T-helper 9 cell (primary cell): ENCODE results near the gene DAZAP1.

ENCODE experiments used
- DNase-seq: peaks from one replicate; pipeline ENCODE4 v3.0.0-alpha.2; 2020

DAZAP1 gene

DNA sequence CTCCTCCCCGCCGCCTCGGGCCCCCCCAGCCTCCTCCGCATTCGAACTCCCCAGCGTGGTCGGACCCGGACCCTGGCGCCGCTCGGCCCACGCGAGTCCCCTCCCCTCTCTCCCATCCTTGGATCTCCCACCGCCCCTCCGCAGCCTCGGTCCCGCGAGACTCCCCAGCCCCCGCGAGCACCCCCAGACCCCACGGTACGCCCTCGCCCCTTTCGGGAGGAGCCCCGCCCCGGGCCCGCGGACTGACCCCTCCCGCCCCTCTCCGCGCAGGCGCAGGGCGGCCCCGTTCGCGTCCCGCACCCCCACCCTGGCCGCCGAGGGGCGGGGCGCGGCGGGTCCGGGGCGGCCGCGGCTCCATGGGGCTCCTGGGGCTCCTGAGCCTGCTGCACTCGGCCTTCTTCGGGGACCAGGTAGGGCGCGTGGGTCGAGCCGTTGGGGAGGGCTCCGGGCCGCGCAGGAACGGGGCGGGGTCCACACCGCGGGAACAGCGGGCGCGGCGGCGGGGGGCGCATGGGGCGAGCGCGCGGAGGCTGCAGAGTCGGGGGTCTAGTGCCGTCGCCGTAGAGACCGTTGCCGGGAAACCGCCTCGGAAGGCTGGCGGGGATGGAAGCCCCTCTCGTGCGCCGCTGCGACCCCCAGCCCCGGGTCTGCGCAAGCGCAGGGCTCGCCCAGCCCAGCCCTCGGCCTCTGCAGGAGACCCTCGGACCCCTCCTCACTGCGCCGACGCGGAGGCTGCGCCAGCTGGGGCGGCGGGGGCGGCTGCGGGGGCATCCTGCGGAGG is 38.7 kb downstream of the DAZAP1 start:
- DNase-seq: no peak

DNA sequence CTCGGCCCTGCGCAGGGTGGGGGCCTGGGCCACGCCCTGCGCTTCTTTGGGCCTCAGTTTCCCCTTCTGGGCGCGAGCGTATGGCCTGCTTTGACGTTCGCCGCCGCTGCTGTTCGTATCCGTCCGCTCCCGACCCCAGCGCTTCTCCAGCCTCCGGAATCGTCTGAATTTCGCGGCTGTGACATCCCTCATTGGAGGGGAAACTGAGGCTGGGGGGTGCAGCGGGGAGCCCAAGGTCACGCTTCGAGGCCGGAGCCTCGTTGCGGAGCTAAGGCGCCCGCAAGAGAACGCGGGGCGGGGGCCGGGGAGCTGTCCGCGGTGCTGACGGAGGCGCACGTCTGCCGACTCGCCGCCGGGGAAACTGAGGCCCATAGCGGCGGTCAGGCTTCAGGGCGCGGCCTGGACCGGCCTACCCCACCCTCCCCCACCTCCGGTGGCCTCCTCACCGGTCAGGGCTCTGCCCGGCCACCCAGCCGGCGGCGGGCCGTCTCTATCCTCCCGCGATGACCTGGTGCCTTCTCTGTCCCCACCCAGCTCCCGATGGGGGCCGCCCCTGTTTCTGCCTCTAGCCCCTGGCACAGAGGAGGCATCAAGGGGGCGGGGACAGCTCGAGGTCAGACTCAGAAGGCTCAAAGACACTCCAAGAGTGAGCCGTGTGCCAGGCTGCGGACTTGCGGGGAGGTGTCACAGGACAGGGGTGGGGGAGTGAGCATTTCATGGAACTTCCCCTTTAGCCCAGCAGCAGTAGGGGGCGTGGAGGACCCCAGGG is 39.5 kb downstream of the DAZAP1 start:
- no peak for DNase-seq

DNA sequence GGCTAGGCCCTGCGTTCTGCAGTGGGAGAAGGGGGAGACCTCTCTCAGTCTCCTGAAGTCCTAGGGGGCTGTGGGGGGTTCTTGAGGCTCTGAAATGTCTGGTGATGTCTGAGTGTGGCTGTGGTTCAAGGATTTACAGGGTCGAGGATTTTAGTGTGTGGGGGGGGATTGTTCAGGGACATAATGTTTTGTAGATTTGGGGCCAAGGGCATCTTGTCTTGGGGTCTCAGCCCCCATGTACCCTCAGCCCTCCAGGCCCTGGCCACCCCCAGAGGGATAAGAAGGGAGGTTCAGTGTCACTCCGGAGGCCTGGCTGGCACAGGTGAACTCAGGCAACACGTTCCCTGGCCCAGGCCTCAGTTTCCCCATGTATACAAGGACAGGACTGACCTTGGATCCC is 40.1 kb downstream of the DAZAP1 start:
- DNase-seq: no peak

DNA sequence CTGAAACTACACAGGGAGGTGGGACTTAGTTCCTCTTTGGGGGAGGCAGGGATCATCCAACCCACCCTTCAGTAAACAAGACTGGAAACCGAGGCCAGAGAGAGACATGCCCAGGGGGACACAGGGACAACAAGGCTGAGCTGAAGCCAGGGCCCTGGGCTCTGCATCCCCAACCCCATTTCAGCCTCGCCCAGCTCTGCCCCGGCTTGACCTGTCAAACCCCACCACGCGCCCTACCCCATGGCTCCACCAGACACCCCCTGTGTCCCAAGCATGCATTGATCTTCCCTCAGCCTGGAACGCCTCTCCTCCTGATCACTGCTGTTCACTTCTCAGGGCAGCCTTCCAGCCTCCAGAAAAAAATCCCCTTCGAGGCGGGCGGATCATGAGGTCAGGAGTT is 40.6 kb downstream of the DAZAP1 start:
- no peak for DNase-seq

DNA sequence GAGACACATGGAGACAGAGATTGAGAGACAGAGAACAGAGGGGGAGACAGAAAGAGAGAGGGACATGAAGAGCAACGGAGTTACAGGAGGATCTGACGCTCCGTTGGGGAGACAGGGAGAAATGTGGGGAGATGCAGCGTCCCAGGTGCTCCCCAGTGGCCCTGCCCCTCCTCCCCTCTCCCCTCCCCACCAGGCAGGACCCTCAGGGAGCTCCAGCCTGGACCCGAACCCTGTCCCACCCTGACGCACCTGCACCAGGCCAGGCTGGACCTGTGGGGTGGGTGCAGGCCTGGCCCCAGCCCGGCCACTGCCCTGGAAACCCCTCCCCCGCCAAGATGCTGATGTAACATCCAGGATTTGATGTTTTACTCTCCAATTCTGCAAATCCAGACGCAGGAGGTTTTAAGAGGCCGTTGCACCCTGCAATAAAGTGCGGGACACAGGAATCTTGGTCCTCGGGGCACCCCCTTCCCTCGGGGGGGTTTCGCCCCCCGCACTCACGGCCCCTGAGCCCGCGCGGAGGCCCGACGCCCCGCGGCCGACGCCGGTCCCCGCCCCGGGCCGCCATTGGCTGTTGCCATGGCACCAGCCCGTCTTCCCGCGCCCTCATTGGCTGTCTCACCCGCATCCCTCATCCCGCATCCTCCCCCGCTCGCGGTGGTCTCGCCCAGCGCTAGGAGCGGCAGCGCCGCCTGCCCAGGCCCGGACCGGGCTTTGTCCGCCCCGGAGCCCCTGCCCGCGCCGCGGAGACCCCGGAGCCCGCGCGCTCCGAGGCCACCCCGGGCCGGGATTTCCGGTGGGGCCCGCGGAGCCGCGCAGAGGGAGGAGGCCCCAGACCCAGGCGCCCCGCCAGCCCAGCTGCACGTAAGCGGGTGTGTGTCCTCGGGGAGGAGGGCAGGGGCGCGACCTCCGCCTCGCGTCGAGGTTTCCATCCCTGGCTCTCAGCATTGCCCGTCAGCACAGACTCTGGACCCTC is 42.4 kb downstream of the DAZAP1 start, which contains the start of gene APC2:
APC2 (plus strand) TSS at position 655 of the 976 bp plus-strand sequence. CDS start 2,881 bp downstream, outside the sequence.
- no peak for DNase-seq

DNA sequence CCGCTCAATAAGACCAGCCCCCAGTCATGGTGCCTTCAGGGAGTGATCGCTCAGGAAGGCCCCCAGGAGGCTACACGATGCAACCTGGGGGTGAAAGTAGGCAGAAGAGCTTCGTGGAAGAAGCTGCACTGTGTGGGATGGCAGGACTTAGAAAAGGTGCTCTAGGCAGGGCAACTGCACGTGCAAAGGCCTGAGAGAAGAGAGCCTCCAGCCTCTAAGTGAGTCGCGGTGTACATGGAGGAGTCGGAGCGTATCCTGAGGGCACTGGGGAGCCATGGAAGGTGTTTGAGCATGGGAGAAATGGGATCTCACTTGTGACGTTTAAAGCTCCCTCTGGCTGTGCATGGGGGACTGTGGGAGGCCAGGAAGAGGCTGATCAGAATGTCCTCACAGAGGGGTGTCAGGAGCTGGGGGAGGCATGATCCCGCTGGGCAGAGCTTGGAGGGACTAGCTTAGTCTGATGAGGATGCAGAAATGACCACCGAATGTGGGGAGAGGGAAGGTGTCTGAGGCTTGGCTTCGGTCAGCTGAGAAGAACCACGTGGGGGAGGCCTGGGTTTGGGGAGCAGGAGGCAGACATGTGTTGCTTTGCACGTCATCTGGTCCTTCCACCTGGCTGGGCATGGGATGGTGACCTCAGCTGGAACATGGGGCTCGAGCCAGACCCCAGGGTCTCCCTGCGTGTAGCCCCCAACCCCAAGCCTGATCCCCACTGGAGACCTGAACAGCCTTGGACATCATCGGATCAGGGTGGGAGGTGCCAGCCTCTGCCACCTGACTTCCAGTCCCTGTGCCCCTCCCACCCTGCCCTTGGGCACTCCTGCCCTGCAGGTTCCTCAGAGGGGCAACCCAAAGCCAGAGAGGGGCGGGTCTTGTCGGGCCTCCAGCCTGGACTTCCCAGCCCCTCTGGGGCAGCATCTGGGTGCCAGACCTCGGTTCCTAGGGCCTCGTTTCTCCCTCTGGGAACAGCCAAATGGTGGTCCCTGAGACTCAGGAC is 43.6 kb downstream of the DAZAP1 start:
- DNase-seq: no peak

DNA sequence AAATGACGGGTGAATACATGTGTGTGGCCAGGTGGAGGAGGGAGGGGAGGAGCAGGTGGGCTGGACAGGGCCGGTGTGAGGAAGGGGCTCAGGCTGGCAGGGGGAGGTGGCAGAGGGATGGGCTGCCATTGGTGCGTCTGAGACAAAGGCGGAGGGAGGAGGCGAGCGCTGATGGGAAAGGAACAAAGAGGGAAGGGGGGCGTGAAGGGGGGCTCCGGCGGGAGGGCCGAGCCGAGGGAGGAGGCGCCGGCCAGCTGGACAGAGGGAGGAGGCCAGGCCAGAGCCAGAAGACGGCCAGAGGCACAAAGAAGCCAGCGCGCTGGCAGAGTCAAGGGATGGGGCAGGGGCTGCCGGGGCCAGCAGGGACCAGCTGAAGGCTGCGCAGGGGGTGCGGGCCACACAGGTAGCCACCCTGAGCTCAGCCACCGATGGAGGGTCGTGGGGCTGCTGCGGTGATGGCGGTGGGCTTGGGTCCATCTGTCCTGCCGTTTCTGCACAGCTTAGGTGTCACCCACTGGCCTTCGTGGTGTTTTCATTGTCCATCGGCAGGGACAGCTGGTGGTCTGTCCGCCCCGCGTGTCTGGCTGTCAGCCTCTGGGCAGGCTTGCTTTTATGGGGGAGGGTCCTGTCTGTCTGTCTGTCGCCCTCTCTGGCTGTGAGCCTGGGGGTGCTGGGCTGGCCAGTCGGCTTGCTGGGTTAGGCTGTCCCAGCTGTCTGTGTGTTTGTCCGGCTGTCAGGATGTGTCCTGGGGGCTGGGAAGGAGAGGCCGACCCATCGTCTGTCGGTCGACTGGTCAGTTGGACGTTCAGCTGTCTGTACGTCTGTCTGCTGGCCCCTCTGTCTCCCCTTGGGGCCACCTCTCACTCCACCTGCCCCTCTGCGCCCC is 44.8 kb downstream of the DAZAP1 start:
- no peak for DNase-seq

DNA sequence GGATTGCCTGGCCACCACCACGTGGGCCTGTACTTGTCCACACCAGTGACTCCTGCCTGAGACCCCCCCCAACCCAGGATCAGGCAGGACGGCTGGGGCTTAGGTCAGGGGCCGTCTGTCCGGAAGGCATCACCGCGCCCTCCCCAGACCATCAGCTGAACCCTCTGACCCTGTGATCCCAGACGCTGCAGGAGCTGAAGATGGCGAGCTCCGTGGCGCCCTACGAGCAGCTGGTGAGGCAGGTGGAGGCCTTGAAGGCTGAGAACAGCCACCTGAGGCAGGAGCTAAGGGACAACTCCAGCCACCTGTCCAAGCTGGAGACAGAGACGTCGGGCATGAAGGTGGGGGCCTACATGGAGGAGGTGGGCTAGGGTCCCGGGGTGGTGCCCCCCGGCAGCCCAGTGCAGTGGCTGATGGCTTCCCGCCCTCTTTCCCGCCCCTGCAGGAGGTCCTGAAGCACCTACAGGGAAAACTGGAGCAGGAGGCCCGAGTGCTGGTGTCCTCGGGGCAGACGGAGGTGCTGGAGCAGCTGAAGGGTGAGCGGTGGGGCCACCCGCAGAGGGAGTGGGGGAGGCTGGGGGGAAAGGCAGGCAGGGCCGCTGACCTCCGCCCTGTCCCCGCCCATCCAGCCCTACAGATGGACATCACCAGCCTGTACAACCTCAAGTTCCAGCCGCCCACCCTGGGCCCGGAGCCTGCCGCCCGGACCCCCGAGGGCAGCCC is 45.6 kb downstream of the DAZAP1 start:
- DNase-seq: no peak

DNA sequence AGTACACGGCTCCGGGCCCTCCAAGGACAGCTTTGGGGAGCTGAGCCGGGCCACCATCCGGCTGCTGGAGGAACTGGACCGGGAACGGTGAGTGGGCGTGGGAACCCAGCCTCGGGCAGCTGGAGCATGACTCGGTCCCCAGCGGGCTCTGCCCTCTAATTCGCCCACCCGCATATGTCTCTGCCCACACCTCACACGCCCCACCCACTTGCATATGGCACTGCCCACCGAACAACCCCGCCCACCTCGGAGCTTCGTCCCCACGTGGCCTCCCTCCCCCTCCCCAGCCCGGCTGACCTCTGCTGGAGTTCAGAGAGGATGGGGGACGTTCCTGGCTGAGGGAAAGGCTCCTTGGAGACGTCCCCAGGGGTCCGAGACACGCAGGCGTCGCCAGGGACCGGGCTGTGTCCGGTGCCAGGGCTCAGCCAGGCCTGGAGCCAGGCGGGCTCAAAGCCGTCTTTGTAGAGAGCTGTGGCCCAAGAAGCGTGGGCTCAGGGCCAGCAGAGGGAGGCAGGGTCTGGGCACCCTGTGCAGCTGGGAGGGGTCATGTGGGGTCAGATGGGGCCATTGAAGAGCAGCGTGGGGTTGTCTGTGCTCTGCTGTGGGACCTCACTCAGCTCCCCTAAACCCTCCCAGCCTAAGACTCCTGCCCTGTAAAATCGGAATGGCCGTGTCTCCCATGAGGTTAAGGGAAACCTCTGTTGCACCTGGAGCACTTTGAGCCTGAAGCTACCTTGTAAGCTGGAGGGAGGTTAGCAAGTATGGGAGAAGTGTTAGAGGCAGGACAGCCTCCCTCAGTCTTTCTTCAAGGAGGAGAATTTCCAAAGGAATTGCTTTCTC is 46.4 kb downstream of the DAZAP1 start:
- no peak for DNase-seq

DNA sequence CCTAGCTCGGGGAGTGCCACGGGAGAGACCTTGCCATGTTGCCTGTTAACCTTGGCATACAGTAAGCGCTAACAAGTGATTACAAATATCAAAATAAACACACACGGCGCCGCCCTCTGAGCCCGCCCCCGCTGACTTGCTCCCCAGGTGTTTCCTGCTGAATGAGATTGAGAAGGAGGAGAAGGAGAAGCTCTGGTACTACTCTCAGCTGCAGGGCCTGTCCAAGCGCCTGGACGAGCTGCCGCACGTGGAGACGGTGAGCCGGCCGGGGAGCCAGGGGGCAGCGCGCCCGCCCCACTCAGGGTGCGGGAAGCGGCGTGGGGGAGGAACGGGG is 47.6 kb downstream of the DAZAP1 start:
- DNase-seq: no peak

DNA sequence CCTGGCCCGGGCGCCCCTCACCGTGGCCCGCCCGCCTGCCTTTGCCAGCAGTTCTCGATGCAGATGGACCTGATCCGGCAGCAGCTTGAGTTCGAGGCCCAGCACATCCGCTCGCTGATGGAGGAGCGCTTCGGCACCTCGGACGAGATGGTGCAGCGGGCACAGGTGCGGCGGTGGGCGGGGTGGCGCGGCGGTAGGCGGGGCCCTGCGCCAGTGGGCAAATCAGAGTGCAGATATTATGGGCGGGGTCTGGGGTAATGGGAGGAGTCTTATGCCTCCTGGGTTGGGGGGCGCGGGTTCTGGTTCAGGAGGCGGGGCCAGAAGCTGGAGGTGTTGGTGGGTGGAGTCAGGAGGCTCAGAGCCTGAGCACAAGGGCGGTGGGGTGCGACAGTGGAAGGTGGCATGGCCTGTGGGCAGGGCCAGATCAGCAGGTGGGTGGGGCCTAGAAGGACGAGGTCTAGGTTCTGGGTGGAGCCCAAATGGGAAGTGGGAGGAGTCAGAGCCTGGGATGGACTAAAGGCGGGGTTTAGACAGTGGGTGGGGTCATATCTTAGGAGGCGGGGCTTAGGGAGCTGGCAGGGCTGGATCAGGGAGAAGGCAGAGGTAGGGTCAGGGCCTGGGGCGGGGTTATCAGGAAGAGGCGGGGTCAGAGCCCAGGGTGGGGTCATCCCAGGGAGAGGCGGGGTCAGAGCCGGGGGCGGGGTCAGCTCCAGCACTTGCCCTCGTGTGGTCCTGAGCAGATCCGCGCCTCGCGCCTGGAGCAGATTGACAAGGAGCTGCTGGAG is 48.1 kb downstream of the DAZAP1 start:
- DNase-seq: no peak

DNA sequence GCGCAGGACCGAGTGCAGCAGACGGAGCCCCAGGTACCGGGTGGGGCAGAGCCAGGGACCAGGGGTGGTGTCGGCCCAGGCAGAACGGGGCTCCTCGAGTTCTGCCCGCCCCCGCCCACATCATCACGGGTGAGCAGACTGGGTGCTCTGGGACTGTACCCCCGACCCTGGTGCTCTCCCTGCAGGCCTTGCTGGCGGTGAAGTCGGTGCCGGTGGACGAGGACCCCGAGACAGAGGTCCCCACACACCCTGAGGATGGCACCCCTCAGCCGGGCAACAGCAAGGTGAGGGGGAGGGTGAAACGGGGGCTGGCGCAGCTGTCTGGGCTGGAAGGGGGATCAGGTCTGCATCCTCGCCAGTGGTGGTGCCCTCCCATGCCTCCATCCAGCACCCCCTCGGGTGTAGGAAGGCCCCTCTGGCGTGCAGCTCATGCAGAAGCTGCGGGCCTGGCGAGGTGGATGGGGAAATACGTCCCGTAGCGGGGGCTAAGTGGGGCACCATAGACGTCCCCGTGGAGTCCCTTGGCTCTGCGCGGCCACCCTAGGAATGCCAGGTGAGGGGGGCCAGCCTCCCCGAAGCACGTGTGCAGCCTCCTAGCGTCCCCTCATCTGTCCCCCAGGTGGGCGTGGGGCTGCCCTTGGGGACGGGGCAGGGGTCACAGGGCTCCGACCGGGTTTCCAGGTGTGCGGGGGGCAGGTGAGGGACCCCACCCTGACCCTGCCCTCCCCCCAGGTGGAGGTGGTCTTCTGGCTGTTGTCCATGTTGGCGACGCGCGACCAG is 48.9 kb downstream of the DAZAP1 start:
- no peak for DNase-seq

DNA sequence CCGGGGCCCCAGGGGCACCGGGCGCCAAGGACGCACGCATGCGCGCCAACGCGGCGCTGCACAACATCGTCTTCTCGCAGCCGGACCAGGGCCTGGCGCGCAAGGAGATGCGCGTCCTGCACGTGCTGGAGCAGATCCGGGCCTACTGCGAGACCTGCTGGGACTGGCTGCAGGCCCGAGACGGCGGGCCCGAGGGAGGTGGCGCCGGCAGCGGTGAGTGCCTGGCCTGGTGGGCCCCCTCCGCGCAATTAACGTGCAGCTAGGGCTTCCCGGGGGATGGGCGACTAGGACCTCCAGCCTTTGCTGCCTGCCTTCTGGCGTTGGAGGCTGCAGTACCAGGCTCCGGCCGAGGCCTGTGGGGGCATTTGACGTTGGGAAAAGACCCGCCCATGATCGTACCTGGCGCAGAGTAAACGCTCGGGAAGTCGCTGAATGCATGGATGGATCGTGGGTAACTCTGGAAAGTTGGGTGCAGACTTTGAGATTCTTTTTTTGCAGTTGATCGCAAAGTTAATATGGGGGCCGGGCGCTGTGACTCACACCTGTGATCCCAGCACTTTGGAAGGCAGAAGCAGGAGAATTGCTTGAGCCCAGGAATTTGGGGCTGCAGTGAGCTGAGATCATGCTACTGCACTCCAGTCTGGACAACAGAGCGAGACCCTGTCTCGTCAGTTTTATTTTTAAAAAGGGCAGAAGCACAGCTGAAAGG is 49.8 kb downstream of the DAZAP1 start:
- no peak for DNase-seq

DNA sequence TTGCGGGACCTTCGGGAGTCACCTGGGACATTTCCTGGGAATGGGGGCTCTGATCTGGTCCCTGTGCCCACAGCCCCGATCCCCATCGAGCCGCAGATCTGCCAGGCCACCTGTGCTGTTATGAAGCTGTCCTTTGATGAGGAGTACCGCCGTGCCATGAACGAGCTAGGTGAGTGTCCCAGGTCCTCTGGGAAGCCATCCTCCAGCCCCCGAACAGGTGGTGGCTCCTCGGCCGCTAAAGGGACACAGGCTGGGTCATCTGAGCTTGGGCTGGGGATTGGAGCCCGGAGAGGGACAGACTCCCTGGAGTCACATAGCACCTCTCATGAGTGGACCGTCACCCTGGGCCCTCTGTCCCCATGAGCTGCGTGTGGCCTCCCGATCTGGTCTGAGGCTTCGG is 50.5 kb downstream of the DAZAP1 start:
- DNase-seq: no peak

DNA sequence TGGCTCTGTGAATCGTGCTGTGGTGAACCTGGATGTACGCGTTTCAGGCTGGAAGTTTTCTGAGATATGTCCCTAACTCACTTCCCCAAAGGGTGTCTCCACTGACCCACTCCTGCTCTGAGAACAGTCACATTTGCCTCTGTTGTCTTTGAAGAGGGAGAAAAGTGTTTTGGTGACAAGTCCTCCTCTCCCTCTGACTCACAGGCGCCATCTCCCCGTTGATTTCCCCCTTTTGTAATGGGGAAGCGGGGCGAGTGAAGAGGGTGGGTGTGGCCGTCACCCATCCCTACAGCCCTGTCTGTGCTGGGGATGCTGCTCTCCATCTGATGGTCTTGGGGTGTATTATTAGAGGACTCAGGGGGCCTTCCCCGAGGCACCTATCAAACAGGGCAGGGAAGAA is 52.1 kb downstream of the DAZAP1 start:
- no peak for DNase-seq
